IPS-NIHi11 (cell line): ENCODE data around the gene DEFB123.
"Not testable (repeated sequence)": the region's sequence is repeated elsewhere in the genome, so short reads cannot be mapped to it uniquely, and the experiment has no call there.

Experiments
- DNase-seq: peaks from one replicate; pipeline ENCODE4 v3.0.0; 2012; ENCODE audit warnings: mixed read lengths, low spot score

Gene DEFB123

GRCh38 chr20:31440012-31440659, at the start of gene DEFB123:
Gene DEFB123, plus strand, starts transcription at chr20:31440632. Its CDS starts 67 bp downstream, at chr20:31440699.
- no peak for DNase-seq

GRCh38 chr20:31392836-31393235, 47.6 kb upstream of the DEFB123 start:
- DNase-seq, result no peak

GRCh38 chr20:31394900-31395299, 45.5 kb upstream of the DEFB123 start:
- DNase-seq, result no peak

GRCh38 chr20:31403886-31404285, 36.5 kb upstream of the DEFB123 start:
- no peak for DNase-seq

- no peak for DNase-seq
Observed at GRCh38 chr20:31406115-31406514, 34.3 kb upstream of the DEFB123 start, which contains the start of gene DEFB121. Gene DEFB121, minus strand, starts transcription at chr20:31406215. Its CDS starts 63 bp downstream, at chr20:31406152.

- no peak for DNase-seq
Observed at GRCh38 chr20:31410011-31410410, 30.4 kb upstream of the DEFB123 start.

- DNase-seq, result no peak
Observed at GRCh38 chr20:31414381-31414780, 26.1 kb upstream of the DEFB123 start.

- no peak for DNase-seq
Observed at GRCh38 chr20:31415653-31416052, 24.8 kb upstream of the DEFB123 start.

GRCh38 chr20:31418307-31418706, 22.1 kb upstream of the DEFB123 start:
- DNase-seq, result no peak

- no peak for DNase-seq
Observed at GRCh38 chr20:31425797-31426196, 14.6 kb upstream of the DEFB123 start.

GRCh38 chr20:31426891-31427551, 13.4 kb upstream of the DEFB123 start:
- not testable (repeated sequence) for DNase-seq

- DNase-seq, result not testable (repeated sequence)
Observed at GRCh38 chr20:31427576-31427975, 12.9 kb upstream of the DEFB123 start.

GRCh38 chr20:31430568-31431115, 9.8 kb upstream of the DEFB123 start:
- no peak for DNase-seq

GRCh38 chr20:31446084-31446819, 5.8 kb downstream of the DEFB123 start:
- DNase-seq, result no peak

GRCh38 chr20:31449511-31450414, 9.3 kb downstream of the DEFB123 start:
- no peak for DNase-seq

GRCh38 chr20:31452575-31452974, 12.1 kb downstream of the DEFB123 start:
- DNase-seq, result no peak

GRCh38 chr20:31454361-31454760, 13.9 kb downstream of the DEFB123 start:
- no peak for DNase-seq

GRCh38 chr20:31470946-31471345, 30.5 kb downstream of the DEFB123 start:
- DNase-seq, result not testable (repeated sequence)

- no peak for DNase-seq
Observed at GRCh38 chr20:31472395-31473330, 32.2 kb downstream of the DEFB123 start.

GRCh38 chr20:31473331-31474096, 33.1 kb downstream of the DEFB123 start:
- no peak for DNase-seq
